NCI-H226 (cell line): ENCODE results near the gene LIMK2.
"Not testable (repeated sequence)": the region's sequence is repeated elsewhere in the genome, so short reads cannot be mapped to it uniquely, and the experiment has no call there.

Experiments
- DNase-seq: peaks from one replicate; pipeline ENCODE4 v3.0.0-alpha.2; 2015

The LIMK2 gene

GRCh38 chr22:31295360-31295759 is 83.3 kb downstream of the LIMK2 start:
- DNase-seq: no peak

DNA sequence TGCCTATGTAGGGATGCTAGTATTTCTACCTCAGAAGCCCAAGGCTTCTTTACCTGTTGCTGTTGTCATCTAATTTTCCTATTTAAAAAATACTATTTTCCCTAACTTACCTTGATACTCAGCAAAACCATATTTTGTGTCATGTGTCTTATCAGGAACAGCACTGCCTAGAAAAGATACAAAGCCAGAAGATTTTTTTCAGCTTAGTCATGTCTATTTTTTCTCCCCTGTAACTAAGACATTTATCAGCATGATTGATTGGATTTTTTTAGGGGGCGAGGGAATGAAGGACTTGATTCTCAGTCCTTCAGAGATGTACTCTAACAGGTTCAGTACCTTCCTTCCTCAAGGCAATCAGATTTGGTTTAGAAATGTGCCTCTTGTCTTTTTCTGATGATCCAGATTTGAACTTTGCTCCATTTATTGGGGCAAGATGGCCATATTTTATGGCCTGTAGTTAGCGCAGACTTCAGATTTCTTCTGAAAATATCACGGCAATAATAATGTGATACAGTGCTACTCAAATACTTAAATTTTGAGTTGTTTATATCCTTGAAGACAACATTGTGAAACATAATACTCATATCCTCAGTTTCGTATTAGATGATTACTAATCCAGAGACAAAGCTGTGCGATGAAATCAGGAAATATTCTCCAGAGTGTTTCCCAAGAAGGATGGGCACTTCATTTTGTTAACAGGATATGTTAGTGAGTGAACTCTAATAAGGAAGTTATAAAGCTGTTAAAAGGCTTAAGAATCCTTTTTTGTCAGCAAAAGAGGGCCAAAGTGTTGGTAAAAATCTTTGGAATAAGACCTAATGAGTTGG is 83.9 kb downstream of the LIMK2 start:
- peak; percentile 32 for DNase-seq

DNA sequence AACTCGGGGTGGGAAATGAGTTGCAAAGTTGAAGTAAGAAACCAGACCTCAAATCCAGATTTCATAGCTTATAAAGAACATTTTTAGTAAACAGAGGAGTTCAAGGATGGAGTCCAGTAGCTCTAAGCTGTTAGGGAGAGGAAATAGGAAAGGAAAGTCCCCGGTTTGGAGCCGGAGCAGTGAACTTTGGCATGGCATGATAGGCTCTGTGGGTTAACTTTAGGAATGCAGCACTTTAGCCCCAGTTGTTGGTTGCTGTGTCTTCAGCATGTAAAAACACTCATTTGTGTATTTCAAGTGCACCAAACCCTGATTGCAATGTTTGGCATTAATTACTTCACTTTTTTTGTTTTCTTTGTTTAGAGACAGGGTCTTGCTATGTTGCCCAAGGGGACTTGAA is 88.8 kb downstream of the LIMK2 start:
- no peak for DNase-seq

DNA sequence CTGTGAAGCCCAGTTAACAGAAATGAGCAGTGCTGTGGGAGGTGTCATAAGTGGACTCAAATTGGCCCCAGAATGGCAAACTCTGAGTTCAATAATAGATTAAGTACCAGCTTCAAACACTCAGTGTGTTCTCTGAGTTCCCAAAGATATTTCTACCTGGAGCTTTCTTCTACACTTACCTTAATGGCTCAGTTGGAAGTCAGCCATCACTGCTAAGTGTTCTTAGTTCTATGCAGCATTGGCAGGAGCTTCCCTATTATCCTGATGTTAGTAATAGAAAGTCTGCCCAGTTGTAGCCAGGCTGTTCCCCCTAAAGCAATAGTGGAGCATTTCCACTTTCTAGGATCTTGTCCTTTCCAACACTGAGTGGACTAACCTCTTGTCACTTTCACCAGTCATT is 89.9 kb downstream of the LIMK2 start:
- DNase-seq: no peak

DNA sequence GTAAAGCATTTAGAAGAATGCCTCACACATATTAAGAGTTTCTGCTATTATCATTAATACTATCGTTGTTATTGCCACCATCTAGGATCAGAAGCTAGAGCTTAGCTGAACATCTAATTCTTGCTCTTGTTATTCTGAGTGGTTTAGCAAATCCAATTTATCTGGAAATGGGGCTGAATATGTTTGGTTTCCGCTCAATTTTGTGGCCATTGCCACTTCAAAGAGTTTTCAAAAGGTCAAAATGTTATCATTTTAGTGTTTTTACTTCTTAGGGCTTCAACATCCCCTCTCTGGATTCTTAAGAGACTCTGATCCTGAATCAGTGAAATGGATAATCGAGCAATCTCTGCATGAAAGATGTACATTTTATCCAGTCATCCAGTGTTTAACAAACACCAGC is 90.4 kb downstream of the LIMK2 start:
- DNase-seq: no peak

GRCh38 chr22:31305194-31305593 is 93.1 kb downstream of the LIMK2 start:
- DNase-seq: no peak

- DNase-seq: no peak
Measured at GRCh38 chr22:31308181-31308580, 96.1 kb downstream of the LIMK2 start.

DNA sequence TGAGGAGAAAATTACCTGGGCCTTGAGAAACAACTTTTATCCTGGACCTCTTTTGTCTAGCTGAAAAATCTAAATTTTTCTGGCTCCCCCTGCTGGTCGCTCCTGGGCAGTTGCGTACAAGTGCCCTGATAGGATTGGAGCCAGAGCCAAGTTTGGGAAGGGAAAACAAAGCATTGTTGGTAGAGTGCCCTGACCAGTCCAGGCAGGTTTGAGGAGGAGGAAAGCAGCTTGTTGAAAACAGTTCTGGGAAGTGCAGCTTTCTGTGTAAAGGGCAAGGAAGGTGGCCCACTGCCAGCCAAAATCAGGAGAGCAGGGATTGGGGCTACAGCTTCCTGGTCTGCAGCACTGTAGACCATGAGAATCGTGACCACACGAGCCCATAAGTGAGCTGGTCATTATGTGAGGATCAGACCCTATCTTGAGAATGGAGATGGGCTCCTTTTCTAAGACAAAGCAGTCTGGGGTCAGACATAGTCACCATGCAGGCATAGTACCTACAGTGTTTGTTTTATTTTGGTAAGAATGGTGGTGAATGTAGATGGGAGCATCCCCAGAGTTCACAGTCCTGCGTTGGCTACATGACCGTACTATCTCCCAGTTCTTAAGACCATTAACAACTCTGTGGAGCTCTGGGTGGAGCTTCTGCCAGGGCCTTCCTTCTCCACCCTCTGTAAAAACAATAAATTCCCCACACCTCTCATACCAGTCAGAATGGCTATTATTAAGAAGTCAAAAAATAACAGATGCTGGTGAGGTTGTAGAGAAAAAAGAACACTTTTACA is 101.5 kb downstream of the LIMK2 start:
- peak; percentile 24 for DNase-seq

DNA sequence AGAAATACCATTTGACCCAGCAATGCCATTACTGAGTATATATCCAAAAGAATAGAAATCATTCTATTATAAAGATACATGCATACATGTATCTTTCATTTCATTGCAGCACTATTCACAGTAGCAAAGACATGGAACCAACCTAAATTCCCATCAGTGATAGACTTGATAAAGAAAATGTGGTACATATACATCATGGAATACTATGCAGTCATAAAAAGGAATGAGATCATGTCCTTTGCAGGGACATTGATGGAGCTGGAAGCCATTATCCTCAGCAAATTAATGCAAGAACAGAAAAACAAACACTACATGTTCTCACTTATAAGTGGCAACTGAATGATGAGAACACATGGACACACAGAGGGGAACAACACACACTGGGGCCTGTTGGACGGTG is 102.1 kb downstream of the LIMK2 start:
- not testable (repeated sequence) for DNase-seq

DNA sequence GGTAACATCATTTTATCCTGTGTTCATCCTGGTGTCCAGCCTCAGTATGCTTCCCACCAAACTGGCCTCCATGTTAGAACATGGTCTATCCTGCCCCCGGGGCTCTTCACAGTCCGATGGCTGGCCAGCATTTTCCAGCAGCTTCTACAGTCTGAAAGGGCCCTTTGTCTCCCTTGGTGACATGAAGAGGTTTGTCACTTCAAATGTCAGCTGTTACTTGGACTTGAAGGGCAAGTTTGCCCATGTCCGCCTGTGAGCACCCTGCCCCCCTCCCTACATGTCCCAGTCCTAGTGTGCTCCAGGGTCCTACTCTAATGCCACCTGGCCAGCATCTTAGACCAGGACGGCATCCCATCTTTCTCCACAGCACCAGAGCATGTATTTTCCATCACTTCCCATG is 109.3 kb downstream of the LIMK2 start:
- DNase-seq: no peak

DNA sequence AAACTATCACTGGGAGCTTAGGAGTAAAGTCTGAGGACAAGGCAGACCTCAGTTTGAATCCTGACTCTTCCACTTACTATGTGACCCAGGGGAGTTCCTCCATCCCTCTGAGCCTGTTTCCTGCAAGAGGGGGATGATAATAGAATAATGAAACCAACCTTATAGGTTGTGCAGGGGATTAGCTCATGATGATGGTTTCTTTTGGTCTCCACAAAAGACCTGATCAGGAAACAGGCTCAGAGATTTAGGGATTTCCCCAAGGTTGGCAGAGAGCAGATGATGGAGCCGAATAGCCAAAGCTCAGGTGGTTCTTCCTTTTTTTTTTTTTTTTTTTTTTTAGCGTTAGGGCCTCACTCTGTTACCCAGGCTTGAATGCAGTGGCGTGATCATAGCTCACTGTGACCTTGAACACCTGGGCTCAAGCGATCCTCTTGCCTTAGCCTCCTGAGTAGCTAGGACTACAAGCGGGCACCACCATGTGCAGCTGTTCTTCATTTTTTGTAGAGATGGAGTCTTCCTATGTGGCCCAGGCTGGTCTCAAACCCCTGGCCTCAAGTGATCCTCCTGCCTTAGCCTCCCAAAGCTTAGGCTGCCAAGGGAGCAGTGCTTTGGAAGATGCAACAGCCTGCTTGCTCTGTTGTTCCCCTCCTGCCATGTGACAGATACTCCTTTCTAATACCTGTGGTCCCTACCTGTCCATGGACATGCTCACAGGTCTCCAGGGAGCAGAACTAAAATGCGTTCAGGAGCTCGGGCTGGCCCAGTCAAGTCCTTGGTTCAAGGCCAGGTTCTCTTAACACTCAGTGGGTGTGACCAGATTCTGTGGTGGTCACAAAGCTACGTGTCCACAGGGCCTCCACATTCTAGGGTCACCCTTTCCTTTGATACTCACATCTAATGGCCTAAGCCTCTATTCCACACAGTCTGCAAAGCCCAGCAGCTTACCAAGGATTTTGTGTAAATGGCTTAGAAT is 111.8 kb downstream of the LIMK2 start:
- DNase-seq: no peak

GRCh38 chr22:31326877-31327276 is 114.8 kb downstream of the LIMK2 start:
- no peak for DNase-seq

DNA sequence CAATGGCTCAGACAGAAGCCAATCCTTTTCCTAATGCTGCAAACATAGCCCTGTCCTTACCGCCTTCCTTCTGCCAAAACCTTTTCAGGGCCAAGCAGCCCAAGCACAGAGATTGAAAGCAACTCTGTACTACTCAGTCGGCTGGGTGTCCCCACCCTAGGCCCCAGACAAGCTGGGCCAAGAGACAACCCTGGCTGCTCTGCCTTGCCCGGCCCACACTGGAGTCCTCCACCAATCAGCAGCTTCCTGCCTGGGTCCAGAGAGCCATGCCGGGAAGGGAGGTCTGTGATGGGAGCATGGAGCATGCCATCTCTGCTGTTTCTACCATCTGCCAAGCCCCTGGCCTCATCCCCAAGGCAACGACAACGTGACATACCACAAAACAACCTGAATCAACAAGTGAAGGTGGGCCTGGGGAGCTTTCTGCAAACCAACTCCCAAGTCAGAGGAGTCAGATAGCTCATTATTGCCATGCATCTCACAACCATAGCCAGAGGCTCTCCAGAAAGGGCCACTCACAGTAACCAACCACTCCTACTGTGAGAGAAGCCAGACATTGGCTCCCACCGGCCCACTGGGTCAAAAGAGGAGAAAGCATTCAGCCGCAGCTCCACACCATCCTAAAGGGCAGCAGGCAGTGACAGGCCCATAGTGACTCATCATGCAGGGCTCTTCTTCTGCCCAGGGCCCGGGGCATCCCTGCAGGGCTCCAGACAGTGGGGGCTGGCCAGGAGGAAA is 115.9 kb downstream of the LIMK2 start:
- DNase-seq: no peak

GRCh38 chr22:31328544-31328960 is 116.5 kb downstream of the LIMK2 start:
- DNase-seq: no peak

- DNase-seq: no peak
Measured at GRCh38 chr22:31329029-31329428, 116.9 kb downstream of the LIMK2 start.
